ENCODE measurements around the gene USP34.

Gene USP34

DNA sequence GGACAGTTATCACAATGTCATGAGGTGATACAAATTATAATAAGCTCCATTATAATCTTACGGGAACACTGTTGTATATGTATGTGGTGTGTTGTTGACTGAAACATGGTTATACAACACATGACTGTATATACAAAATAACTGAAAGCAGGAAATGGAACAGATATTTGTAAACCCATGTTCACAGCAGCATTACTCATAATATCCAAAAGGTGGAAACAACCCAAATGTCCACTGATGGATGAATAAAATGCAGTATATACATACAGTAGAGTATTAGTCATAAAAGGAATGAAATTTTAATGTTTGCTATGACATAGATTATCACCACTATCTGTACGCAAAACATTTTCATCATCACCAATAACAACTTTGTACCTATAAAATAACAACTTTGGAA, 107.3 kb downstream of the USP34 start:
- no peak for DNase-seq

DNA sequence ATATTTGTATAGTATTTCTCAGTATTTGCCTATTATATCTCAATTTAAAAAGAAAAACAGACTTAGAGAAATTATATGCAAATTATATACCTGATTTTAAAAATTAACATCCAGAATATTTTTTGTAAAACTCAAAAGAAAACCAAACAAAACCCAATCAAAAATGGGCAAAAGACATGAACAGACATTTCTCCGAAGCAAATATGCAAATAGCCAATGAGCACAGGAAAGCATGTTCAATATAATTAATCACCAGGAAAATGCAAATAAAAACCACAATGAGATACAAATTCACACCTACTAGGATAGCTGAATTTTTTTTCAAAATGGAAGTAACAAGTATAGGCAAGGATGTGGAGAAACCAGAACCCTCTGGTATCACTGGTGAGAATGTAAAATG, 108.0 kb downstream of the USP34 start:
- DNase-seq, result no peak

GRCh38 chr2:61361068-61361467, 109.8 kb downstream of the USP34 start:
- DNase-seq, result no peak

- no peak for DNase-seq
These were observed 111.8 kb downstream of the USP34 start for GRCh38 chr2:61359058-61359457.

DNA sequence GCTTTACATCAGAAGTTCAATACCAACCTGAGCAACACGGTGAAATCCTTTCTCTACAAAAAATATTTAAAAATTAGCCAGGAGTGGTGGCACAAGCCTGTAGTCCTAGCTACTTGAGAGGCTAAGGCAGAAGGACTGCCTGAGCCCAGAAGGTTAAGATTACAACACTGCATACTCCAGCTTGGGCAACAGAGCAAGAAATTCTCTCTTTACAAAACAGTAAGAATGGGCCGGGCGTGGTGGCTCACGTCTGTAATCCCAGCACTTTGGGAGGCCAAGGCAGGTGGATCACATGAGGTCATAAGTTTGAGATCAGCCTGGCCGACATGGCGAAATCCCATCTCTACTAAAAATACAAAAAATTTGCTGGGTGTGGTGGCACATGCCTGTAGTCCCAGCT, 113.2 kb downstream of the USP34 start:
- no peak for DNase-seq

GRCh38 chr2:61356958-61357350, 113.9 kb downstream of the USP34 start:
- DNase-seq, result no peak

- DNase-seq, result peak; percentile 11 to 25
These were observed 114.5 kb downstream of the USP34 start for GRCh38 chr2:61356261-61356957.

GRCh38 chr2:61354543-61355197, 116.2 kb downstream of the USP34 start:
- DNase-seq, result no peak

DNA sequence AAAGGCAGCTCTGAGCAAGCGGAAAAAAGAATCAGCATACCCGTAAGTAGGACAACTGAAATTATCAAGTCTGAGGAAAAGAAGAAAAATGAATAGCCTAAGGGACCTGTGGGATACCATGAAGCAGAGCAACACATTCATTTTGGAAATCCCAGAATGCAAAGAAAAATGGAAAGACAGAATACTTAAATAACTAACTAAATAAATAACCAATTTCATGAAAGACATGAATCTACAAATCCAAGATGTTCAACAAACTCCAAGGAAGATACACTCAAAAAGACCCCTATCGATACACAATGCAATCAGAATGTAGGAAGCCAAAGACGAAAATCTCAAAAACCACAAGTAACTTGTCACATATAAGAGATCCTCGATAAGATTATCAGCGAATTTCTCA, 117.0 kb downstream of the USP34 start:
- DNase-seq, result no peak

- no peak for DNase-seq
These were observed 120.1 kb downstream of the USP34 start for GRCh38 chr2:61350777-61351176.

GRCh38 chr2:61343141-61343540, 127.7 kb downstream of the USP34 start:
- no peak for DNase-seq

GRCh38 chr2:61340242-61340641, 130.6 kb downstream of the USP34 start:
- no peak for DNase-seq

GRCh38 chr2:61338447-61338846, 132.4 kb downstream of the USP34 start:
- no peak for DNase-seq

DNA sequence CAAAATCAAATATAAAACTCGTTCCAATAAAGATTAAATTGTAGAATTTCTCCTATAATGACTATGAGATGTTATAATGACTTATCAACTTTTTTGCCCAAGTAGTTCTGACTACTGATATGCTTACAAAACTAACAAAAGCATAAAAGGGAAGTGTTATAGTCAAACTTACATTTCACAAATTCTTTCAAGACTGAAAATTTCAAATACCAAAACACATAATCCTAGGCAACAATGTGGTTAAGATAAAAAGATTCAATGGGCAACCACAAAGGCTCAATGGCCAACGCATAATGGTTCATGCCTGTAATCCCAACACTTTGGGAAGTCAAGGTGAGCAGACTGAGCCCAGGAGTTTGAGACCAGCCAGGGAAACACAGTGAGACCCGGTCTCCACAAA, 135.7 kb downstream of the USP34 start:
- DNase-seq, result no peak

- no peak for DNase-seq
These were observed 136.4 kb downstream of the USP34 start for GRCh38 chr2:61334466-61334865.

DNA sequence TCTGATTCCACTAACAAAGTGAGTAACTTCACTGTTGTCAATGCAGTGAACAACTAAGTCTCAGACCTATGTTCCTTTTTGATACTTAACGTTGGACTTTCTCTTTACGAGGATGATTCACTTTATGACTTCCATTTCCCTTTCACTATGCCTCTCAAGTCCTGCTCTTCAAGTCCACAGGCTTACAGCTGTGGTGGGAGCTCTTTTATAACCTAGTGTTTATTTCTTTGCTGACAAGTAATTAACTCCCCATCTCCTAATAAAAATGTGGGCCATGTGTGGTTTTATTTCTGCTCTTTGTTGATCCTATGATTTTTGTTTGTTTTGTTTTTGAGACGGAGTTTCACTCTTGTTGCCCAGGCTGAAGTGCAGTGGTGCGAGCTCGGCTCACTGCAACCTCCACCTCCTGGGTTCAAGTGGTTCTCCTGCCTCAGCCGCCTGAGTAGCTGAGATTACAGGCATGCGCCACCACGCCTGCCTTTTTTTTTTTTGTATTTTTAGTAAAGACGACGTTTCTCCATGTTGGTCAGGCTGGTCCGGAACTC, 142.1 kb downstream of the USP34 start:
- no peak for DNase-seq

GRCh38 chr2:61327173-61327572, 143.7 kb downstream of the USP34 start:
- no peak for DNase-seq

GRCh38 chr2:61326423-61326822, 144.5 kb downstream of the USP34 start:
- DNase-seq, result no peak

- DNase-seq, result no peak
These were observed 150.7 kb downstream of the USP34 start for GRCh38 chr2:61320181-61320580.

DNA sequence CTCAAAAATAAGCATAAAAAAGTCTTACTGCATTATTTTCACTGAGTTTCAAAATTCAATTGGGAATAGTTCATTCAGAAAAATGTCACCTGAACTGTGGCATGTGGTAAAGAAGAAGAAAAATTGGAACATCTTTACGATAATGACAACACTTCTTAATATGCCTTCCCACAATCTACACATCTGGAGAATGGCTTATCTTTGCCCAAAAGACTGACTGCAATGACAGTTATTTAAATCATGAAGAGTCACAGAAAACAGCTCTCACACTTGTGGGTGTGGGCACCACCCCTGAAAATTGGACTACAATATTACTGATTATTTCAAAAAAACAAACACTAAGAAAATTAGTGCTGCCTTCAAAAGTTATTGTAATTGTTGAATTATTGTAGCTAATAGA, 152.3 kb downstream of the USP34 start:
- no peak for DNase-seq

DNA sequence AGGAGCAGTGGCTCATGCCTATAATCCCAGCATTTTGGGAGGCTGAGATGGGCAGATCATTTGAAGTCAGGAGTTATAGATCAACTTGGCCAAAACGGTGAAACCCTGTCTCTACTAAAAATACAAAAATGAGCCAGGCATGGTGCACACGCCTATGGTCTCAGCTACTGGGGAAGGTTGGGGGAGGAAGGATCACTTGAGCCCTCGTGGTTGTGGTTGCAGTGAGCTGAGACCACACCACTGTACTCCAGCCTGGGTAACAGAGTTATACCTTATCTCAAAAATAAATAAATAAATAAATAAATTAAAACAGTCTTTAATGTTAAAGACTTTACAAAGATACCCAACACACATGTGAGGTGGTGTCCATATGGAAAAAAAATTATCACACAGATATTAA, 174.9 kb downstream of the USP34 start:
- no peak for DNase-seq

GRCh38 chr2:61291851-61292575, 178.9 kb downstream of the USP34 start:
- no peak for DNase-seq

DNA sequence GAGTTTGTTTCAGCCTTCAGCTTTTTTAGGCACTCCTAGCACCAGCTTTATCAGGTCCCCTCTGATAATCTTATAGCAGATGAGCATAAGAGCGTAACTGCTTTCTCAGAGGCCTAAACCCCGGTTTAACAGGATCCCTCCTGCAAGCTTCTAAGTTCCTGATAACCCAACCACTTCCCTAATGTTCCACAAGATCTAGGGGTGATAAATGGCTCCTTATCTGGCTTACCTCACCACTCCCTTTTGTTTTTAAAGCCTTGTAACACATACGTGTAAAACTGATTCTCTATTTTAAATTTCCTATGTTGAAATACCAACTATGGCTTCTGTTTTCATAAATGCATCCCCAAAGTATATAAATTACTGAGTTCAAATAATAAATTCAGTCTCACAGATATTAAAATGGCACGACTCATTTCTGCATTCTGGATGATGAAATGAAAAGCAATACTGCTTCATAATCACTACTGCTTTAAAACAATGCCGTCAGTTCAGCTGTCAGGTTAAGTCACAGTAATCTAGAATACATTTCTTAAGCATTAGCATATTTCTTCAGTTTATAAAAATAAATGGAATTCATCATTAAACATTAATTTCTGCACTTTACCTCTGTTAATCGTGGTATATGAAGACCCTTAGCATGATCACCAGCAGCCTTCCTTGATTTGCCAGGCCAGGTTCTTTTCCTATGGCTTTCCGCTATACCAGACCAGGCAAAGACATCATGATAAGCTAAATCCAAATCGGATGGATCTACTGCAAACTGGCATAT, 182.6 kb downstream of the USP34 start:
- no peak for DNase-seq
